Karpas-422 (cell line): ENCODE results near the gene COL4A2. TPM values are rescaled to one million over a fixed set of nuclear protein-coding genes. Genes with fewer than 3 reads are reported as not detected.

ENCODE experiments used
- DNase-seq: peaks from one replicate; pipeline ENCODE4 v3.0.0-alpha.2; 2015
- H2AFZ ChIP-seq: fragments of 200-600 bp; sonication (generic); 2 replicates; pipeline ENCODE4 v1.6.1; 2014; ENCODE audit warnings: antibody characterized with exemption, low read length, mixed read lengths
- H3K27ac ChIP-seq: fragments of 200-600 bp; sonication (generic); 2 replicates; pipeline ENCODE4 v1.5.1; 2014; ENCODE audit warnings: mild to moderate bottlenecking, low read length, moderate library complexity
- H3K27me3 ChIP-seq: fragments of 200-600 bp; sonication (generic); 2 replicates; pipeline ENCODE4 v1.6.1; 2014; ENCODE audit warnings: low read length, mixed read lengths
- H3K36me3 ChIP-seq: fragments of 200-600 bp; sonication (generic); 2 replicates; pipeline ENCODE4 v1.6.1; 2014; ENCODE audit warnings: low read length, mixed read lengths; ENCODE audit not compliant: insufficient read depth
- H3K4me1 ChIP-seq: fragments of 200-600 bp; sonication (generic); 2 replicates; pipeline ENCODE4 v1.6.1; 2014; ENCODE audit warnings: mild to moderate bottlenecking, low read length, mixed read lengths
- H3K4me2 ChIP-seq: fragments of 200-600 bp; sonication (generic); 2 replicates; pipeline ENCODE4 v1.6.1; 2014; ENCODE audit warnings: low read length, low read depth, mild to moderate bottlenecking; ENCODE audit not compliant: poor library complexity, severe bottlenecking
- H3K4me3 ChIP-seq: fragments of 200-600 bp; sonication (generic); 2 replicates; pipeline ENCODE4 v1.5.1; 2014; ENCODE audit warnings: mild to moderate bottlenecking, antibody characterized with exemption, low read length, mixed read lengths
- H3K79me2 ChIP-seq: fragments of 200-600 bp; sonication (generic); 2 replicates; pipeline ENCODE4 v1.6.1; 2014; ENCODE audit warnings: mild to moderate bottlenecking, low read length, mixed read lengths
- H3K9ac ChIP-seq: fragments of 200-600 bp; sonication (generic); 2 replicates; pipeline ENCODE4 v1.6.0; 2014; ENCODE audit warnings: low read length
- H3K9me2 ChIP-seq: fragments of 200-600 bp; sonication (generic), shearing (Covaris generic); replicated peaks from 2 replicates; pipeline ENCODE4 v1.6.0; 2014; ENCODE audit warnings: mild to moderate bottlenecking, low read length, moderate library complexity; ENCODE audit not compliant: insufficient read depth
- H3K9me3 ChIP-seq: fragments of 300-700, 200-600 bp; sonication (generic); 2 replicates; pipeline ENCODE4 v1.6.1; 2014; ENCODE audit warnings: low read length, mixed read lengths
- H4K20me1 ChIP-seq: fragments of 200-600 bp; sonication (generic); 2 replicates; pipeline ENCODE4 v1.6.1; 2014; ENCODE audit warnings: mild to moderate bottlenecking, antibody characterized with exemption, low read length, low read depth; ENCODE audit not compliant: insufficient read depth
- total RNA-seq: library from RNA; depleted of rRNA; stranded (reverse); fragments of >200 nt; shearing (Covaris generic); gene quantifications from 2 replicates; pipeline ENCODE4 v1.2.3, GENCODE V29; 2014; ENCODE audit warnings: low replicate concordance

Gene COL4A2
- total RNA-seq, 1 experiment from 2014 or later = not detected

GRCh38 chr13:110365876-110366275, 58.8 kb downstream of the COL4A2 start:
- Histone ChIP-seq H3K9ac (no peak overlapping the region), H3K9me3 (no peaks in the 10 kb centered on the region), H3K4me2 (no peak overlapping the region), H3K27ac (no peak overlapping the region), H3K4me3 (no peak overlapping the region), H3K27me3 (no peaks in the 10 kb centered on the region), H4K20me1 (no peaks in the 10 kb centered on the region), H3K4me1 (no peaks in the 10 kb centered on the region), H2AFZ (no peak overlapping the region), H3K9me2 (no peaks in the 10 kb centered on the region), H3K36me3 (no peaks in the 10 kb centered on the region), H3K79me2 (no peaks in the 10 kb centered on the region)
- no peak for DNase-seq

DNA sequence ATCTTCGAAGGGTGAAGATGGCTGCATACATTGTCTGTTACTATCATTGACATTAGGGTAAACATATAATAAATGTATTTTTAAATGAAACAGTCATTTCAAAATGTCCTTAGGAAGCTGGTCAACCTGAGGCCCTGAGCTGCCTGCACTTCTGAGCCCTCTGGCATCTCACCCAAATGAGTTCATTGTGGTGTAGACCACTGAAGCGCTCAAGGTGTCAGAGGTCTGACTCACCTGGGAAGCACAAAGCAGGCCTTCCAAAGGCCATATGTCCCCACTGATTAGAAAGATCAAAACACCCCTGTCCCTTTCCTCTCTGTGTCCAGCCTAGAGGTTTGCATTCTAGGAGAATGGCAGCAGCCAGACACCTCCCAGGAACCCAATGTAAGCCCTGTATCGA, 59.6 kb downstream of the COL4A2 start:
- H4K20me1 ChIP-seq = no peaks in the 10 kb centered on the region
- no peaks in the 10 kb centered on the region for H3K4me1 ChIP-seq
- no peak overlapping the region for H3K4me3 ChIP-seq
- no peak overlapping the region for H3K4me2 ChIP-seq
- H3K27ac ChIP-seq = no peak overlapping the region
- no peak overlapping the region for H2AFZ ChIP-seq
- H3K9ac ChIP-seq = no peak overlapping the region
- H3K27me3 ChIP-seq = no peaks in the 10 kb centered on the region
- H3K9me2 ChIP-seq = no peaks in the 10 kb centered on the region
- H3K9me3 ChIP-seq = no peaks in the 10 kb centered on the region
- H3K79me2 ChIP-seq = no peaks in the 10 kb centered on the region
- H3K36me3 ChIP-seq = no peaks in the 10 kb centered on the region
- no peak for DNase-seq

DNA sequence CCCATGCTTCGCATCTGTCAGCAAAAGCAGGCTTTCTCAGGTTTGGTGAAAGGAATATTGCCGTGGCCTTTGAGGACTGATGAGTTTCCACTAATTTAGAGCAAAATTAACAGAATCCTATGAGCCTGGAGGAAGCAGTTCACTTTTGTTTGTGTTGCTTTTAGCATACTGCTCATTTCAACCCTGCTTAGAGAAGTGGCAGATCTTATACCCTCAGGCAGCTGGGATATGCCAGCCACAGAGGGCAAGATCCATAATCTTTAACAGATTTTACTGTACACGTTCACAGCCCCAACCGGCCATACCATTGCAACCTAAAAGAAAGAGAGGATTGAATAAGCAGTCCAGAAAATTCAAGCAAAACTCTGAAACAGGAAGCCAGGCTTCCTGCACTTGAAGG, 60.5 kb downstream of the COL4A2 start:
- Histone ChIP-seq H3K9me3 (no peaks in the 10 kb centered on the region), H3K79me2 (no peaks in the 10 kb centered on the region), H3K4me3 (no peak overlapping the region), H4K20me1 (no peaks in the 10 kb centered on the region), H3K9ac (no peak overlapping the region), H3K4me2 (no peak overlapping the region), H3K27ac (no peak overlapping the region), H3K9me2 (no peaks in the 10 kb centered on the region), H2AFZ (no peak overlapping the region), H3K36me3 (no peaks in the 10 kb centered on the region), H3K4me1 (no peaks in the 10 kb centered on the region), H3K27me3 (no peaks in the 10 kb centered on the region)
- DNase-seq = no peak

- H3K27me3 ChIP-seq = no peaks in the 10 kb centered on the region
- H3K4me2 ChIP-seq = no peak overlapping the region
- H3K9me2 ChIP-seq = no peaks in the 10 kb centered on the region
- no peak for DNase-seq
- no peak overlapping the region for H3K4me3 ChIP-seq
- H4K20me1 ChIP-seq = no peaks in the 10 kb centered on the region
- H3K27ac ChIP-seq = no peak overlapping the region
- H3K9ac ChIP-seq = no peak overlapping the region
- H3K36me3 ChIP-seq = no peaks in the 10 kb centered on the region
- no peak overlapping the region for H2AFZ ChIP-seq
- H3K4me1 ChIP-seq = no peaks in the 10 kb centered on the region
- no peaks in the 10 kb centered on the region for H3K79me2 ChIP-seq
- H3K9me3 ChIP-seq = no peaks in the 10 kb centered on the region
Observed at GRCh38 chr13:110368408-110368807, 61.3 kb downstream of the COL4A2 start.

DNA sequence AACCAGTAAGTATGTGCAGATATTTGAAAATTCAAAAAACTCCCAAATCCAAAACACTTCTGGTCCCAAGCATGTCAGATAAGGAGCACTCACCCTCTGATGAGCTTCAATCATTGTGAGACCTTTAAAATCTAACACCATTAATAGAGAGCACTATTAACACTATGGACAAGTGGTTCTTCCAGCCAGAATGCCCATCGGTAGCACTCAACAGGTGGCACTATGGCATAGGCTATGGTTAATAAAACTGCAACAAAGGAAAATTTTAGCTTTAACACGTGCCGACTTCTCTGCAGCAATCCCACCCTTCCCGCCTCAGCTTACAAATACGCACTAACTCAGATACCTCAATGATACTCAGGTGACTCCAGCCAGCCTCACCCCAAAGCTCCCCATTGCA, 62.3 kb downstream of the COL4A2 start:
- Histone ChIP-seq H2AFZ (no peak overlapping the region), H3K4me3 (no peak overlapping the region), H3K79me2 (no peaks in the 10 kb centered on the region), H3K4me1 (no peaks in the 10 kb centered on the region), H4K20me1 (no peaks in the 10 kb centered on the region), H3K9me2 (no peaks in the 10 kb centered on the region), H3K36me3 (no peaks in the 10 kb centered on the region), H3K27me3 (no peaks in the 10 kb centered on the region), H3K27ac (no peak overlapping the region), H3K4me2 (no peak overlapping the region), H3K9ac (no peak overlapping the region), H3K9me3 (no peaks in the 10 kb centered on the region)
- DNase-seq = no peak

DNA sequence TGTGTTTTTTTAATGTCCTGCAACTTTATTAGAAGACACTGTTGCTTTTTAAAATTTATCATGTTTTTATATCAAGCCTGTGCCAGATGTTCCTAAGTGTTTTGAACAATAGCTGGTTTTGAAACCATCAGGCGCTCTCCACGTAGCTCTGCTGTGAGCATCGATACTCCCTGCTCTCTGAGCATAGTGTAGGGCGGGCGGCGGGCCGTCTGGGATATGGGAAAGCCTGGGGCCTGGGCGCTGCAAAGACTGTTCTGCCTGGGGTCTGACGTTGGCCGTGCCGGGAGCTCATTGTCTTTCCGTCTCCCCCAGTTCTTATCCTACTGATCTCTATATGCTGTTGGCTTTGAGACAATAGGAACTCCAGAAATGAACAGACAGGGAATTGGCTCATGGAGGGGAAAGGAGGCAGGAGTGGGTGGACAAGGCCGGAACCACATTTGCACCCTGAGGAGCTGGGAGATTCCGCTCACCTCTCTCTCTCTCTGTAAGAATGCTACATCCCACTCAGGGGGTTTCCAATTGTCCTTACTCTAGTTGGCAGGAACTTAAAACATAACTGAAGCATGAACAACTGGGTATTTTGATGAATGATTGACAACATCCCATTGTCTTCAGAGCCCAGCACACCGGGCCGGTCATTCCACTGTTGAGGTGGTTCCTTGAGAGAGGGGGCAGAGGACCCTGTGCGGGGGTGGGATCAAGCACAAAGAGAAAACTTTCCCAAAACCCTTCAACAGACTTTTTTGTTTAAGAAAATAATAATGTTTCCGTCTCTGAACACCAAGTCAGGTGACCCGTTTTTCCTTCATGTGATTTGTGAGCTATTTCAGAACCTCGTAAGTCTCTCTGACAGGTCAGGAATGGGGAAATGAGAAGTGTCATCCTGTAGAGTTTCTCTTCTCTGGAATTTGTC, 64.7 kb downstream of the COL4A2 start:
- Histone ChIP-seq H3K4me2 (no peak overlapping the region), H2AFZ (no peak overlapping the region), H3K27ac (no peak overlapping the region)

DNA sequence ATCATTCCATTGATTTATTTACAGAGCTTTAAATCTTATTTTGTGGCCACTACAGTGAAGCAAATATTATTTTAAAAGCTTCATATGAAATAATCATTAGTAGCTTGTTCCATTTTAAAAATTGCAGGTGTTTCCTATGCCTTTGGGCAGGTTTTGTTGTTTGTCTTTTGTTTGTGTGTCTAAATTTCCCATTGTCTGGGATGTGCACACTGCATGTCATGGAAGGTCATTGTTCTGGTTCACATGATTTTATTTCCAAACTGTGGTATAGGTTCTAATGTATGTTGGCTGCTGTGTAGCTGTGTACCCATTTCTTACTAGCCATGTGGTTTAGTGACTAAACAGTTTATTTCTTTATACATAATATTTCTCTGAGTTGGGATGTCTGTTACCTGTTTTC, 65.6 kb downstream of the COL4A2 start:
- no peaks in the 10 kb centered on the region for H3K9me2 ChIP-seq
- no peaks in the 10 kb centered on the region for H3K4me1 ChIP-seq
- no peaks in the 10 kb centered on the region for H4K20me1 ChIP-seq
- H3K4me2 ChIP-seq = no peak overlapping the region
- no peaks in the 10 kb centered on the region for H3K9me3 ChIP-seq
- H3K36me3 ChIP-seq = no peaks in the 10 kb centered on the region
- no peak overlapping the region for H3K4me3 ChIP-seq
- DNase-seq = no peak
- no peak overlapping the region for H3K9ac ChIP-seq
- no peak overlapping the region for H3K27ac ChIP-seq
- H2AFZ ChIP-seq = no peak overlapping the region
- no peaks in the 10 kb centered on the region for H3K27me3 ChIP-seq
- H3K79me2 ChIP-seq = no peaks in the 10 kb centered on the region

More for the DNA sequence above, 64.7 kb downstream of the COL4A2 start:
- Histone ChIP-seq H3K9me2 (no peaks in the 10 kb centered on the region), H3K79me2 (no peaks in the 10 kb centered on the region), H3K9me3 (no peaks in the 10 kb centered on the region), H3K4me1 (no peaks in the 10 kb centered on the region), H3K27me3 (no peaks in the 10 kb centered on the region), H3K4me3 (no peak overlapping the region), H3K36me3 (no peaks in the 10 kb centered on the region), H4K20me1 (no peaks in the 10 kb centered on the region), H3K9ac (no peak overlapping the region)
- no peak for DNase-seq

GRCh38 chr13:110373617-110374016, 66.5 kb downstream of the COL4A2 start:
- Histone ChIP-seq H3K9me3 (no peaks in the 10 kb centered on the region), H3K4me1 (no peaks in the 10 kb centered on the region)

More at GRCh38 chr13:110373617-110374016, 66.5 kb downstream of the COL4A2 start:
- Histone ChIP-seq H3K27ac (no peak overlapping the region), H4K20me1 (no peaks in the 10 kb centered on the region), H3K4me3 (no peak overlapping the region), H3K9me2 (no peaks in the 10 kb centered on the region), H3K36me3 (no peaks in the 10 kb centered on the region), H3K27me3 (no peaks in the 10 kb centered on the region), H3K9ac (no peak overlapping the region), H3K4me2 (no peak overlapping the region), H3K79me2 (no peaks in the 10 kb centered on the region), H2AFZ (no peak overlapping the region)
- no peak for DNase-seq
